IPS-NIHi7 (cell line): ENCODE measurements around the gene KCTD8.

Experiments used
- DNase-seq: peaks from one replicate; pipeline ENCODE4 v3.0.0; 2012; ENCODE audit warnings: mixed read lengths; ENCODE audit errors: extremely low spot score

KCTD8 gene

DNA sequence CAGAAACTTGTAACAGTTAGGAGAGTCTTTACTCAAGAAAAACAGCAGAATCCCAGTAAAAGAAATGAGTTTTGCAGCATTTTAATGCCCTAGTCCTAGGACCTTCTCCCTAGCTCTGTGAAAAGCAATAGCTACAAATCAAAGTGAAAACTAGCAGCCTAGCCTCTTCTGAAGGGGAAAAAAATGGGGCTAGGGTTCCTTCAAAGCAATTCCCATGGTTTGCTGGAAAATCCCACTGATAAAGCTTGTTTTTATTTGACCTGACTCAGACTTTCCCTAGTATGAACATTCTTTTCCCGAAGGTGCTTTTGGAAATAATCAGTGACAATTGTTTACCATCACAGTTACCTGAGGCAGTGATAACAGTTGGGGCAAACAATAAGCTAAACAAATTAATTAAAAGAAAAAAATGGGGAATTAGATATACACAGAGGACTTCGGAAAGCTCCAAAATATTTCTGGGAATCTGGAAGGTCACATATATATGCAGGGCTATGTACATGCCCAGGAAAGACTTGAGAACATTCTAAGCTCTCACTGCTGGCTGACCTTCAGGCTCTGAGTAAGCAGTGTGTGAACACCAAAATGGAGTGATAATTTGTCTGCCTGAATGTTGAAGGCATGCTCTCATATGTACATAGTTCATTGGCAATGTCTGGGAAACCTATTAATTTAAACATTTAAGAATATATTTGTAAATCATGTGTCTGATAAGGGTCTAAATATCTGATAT is 285.9 kb downstream of the KCTD8 start:
- no peak for DNase-seq

DNA sequence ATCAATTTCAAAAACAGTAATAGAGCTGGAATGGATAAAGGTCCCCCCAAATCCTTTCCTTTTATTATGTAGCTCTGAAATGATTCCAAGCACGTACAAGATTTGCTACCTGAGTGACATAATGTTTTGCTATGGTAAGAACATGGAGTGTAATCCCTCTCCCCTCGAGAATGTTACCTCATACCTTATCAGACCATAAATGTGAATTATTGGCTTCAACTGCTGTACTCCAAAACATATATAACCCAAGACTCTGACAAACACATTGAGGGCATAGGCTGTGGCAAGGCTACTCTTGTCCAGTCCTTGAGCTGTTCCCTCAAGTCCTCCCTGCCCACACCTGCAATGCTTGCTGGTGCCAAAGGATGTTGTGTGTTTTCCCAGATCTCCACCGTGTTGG is 286.9 kb downstream of the KCTD8 start:
- DNase-seq, result no peak

DNA sequence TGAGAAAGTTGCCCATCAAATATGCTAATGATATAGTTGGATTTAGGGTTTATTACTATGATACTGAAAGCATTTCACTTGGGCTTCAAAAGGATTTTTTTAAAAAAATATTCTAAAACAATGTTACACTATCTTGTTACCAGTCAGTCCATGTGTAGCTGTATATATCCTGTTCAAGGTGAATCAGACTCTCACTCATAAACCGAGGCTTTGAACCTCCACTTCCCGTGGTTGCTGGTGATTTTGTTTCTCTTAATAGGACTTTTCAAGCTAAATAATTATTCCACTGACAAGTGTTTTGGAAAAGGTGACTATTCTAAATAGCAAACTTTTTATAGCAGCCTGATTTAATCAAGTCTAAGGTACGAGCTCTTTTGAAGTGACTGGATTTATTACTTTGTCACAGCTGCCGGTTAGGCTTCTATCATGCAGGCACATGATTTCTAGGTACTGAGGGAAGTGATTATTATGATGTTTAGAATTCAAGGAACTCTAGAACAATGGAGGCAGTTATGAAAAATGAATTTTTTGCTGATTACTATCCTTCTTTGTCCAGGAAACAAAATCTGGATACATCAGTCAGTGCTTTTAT is 287.7 kb downstream of the KCTD8 start:
- DNase-seq, result no peak

DNA sequence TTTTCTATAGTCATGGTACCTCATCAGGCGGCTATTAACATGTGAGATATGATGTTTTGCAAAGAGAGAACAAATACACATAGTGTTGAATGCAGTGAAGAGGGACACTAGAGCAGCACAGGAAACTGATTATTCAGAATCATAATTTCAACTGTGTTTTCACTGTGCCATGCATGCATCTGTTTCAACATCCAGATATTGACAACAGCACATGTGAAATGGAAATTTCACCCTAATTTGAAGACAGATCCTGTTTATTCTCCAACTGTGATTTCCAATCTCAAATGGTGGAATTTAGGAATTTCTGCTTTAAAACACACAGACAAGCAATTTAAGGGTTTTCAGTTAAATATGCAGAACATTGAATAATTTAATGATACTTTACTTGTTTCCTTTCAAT is 288.6 kb downstream of the KCTD8 start:
- no peak for DNase-seq

DNA sequence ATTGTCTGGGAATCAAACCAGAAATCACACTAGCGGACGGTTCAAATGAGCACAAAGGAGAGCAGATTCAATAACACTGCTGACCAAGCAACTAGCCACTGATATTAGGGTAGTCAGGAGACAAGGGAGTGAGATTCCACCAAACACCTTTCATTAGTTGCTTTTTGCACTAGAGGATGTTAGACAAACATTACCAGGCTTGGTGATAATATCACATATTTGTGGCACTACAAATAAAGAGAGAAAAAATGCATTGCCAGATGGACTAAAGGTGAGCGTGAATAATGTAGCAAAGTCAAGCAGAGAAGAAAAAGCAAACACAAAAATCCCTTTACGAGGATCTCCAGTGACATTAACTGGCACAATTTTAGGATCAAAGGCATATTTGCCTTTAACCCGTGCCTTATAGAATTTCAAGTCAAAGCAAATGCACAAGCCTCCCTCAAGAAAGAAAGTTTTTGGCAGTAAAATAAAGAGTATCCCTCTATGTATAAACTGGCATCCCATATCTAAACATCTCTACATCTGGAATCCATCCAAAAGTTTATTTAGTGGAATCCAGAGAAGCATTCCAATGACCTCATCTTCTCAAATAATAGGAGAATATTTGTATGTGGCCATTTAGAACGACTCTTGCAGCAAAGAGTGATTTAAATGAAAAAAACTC is 290.9 kb downstream of the KCTD8 start:
- no peak for DNase-seq

DNA sequence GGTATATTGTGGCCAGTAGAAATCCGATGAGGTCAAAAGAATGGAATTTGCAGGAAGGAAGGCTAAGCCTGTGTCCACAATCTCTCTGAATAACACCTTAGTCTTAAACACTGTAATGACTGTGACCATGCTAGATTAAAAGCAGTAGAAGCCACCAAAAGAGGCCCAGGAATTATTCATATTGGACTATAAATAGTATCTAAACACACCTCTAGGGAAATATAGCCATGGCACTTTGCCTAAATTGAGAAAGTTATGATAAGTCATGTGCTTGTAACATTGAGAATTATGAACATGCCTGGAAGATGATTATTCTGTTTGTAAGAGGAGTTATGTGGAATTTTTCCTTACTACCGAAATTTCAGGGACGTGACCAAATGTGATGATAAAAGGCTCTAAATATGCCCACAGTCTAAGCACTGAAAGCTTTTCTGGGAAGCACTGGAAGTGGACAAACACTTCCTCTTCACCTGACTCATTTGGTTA is 298.5 kb downstream of the KCTD8 start:
- no peak for DNase-seq

DNA sequence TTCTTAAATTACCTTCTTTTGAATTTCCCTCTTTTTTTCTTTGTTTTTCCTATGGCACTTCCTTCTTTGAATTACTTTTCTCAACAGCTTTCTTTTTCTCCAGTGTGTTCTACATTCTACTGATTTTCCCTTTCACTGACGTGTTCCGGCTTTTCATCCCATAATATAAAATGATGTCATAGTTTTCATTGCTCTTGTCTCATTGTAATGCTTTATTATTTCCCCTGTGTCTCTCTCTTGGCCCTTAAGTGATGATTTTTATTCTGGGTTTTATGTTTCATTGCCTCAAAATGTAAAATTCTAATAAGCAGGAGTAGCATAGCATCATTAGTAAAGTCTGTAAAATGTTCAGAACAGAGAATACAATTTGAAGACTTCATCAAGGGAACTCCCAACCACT is 299.3 kb downstream of the KCTD8 start:
- DNase-seq, result no peak

DNA sequence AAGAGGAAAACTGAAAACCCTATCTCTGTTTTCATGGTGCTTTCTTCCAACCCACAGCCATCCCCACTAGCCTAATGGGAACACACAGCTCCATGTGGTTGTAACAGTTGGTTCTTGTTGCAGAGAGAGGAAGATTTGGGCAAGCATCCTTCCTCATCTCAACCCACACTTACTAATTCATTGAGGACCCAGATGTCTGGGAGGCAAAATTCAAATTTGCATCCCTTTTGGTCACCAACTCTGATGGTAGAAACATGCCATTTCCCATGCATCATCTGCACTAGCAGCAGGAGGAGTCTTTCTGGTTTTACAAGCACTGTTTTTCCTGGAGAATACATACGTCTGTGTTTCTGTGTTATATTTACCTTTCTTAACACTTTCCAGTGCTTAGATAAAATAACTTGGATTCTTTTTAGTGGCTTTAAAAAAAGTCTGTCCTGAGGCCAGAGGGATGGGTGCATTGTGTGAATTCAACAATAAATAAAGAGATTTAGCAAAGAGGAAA is 301.0 kb downstream of the KCTD8 start:
- DNase-seq, result no peak

DNA sequence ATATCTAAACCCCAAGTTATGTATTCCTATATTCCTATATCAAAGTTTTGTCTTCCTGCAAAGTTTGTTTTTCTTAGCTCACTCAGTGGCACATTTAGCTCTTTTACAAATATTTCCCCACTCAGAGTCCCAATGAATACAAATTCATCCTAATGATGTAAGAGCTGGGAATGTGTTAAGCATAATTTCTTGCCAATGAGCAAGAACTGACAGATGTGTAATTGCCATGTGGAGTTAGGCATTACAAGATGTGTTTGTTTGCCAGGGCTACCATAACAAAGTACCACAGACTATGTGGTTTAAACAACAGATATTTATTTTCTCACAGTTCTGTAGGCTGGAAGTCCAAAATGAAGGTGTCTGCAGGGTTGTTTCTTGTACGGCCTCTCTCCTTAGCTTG is 302.1 kb downstream of the KCTD8 start:
- DNase-seq, result no peak

DNA sequence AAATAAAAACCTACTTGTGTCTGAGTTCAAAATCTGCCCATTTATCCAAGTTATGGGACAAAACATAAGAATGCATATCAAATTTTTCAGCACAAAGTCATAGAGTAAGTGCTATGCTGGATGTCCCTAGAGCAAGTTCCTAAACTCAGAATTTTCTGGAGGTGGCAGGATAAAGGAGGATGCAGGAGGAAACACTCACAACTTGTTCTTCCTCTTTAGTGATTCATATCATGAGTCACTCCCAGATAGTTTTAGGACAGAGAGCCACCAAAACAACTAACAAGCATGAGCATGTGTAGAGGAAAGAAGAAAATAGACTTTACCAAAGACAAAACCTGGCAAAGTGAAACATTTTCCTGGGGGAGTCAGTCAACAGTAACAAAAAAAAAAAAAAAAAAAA is 302.7 kb downstream of the KCTD8 start:
- DNase-seq, result no peak

DNA sequence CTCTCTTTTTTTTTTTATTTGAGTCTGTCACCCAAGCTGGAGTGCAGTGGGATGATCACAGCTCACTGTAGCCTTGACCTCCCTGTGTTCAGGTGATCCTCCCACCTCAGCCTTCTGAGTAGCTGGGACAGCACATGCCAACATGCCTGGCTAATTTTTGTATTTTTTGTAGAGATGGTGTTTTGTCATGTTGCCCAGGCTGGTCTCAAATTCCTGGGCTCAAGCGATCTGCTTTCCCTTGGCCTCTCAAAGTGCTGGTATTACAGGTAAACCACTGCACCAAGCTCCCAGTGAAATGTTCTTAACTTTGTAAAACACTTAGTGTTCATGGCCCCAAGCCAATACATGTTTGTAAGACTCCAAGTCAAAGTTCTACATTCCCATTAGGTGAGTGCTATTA is 316.1 kb downstream of the KCTD8 start:
- DNase-seq, result no peak
